WTC11 (cell line): ENCODE data around the gene TACC2. TPM values are rescaled to one million over a fixed set of nuclear protein-coding genes. Genes with fewer than 3 reads are reported as not detected.

ENCODE experiments used
- ERG ChIP-seq: fragments of 250-450 bp; sonication (Bioruptor Pico); IDR thresholded peaks from 2 replicates; pipeline ENCODE4 v1.8.0; 2021; ENCODE audit warnings: mild to moderate bottlenecking
- FOXP4 ChIP-seq: sonication (generic); formaldehyde crosslinking; IDR thresholded peaks from 2 replicates; pipeline ENCODE4 v1.8.0; 2022; ENCODE audit warnings: mild to moderate bottlenecking, missing genetic modification reagents
- IRF1 ChIP-seq: sonication (generic); formaldehyde crosslinking; IDR thresholded peaks from 2 replicates; pipeline ENCODE4 v1.8.0; 2023; ENCODE audit warnings: missing genetic modification reagents
- OVOL2 ChIP-seq: fragments of 250-450 bp; sonication (Bioruptor Pico); IDR thresholded peaks from 2 replicates; pipeline ENCODE4 v1.9.0; 2021; ENCODE audit warnings: mild to moderate bottlenecking, borderline replicate concordance
- SP1 ChIP-seq: sonication (generic); formaldehyde crosslinking; conservative IDR thresholded peaks from 2 replicates; pipeline ENCODE4 v1.8.1; 2022; ENCODE audit warnings: missing genetic modification reagents
- STAT6 ChIP-seq: sonication (generic); formaldehyde crosslinking; conservative IDR thresholded peaks from 2 replicates; pipeline ENCODE4 v1.8.1; 2023; ENCODE audit warnings: mild to moderate bottlenecking, low read depth, missing genetic modification reagents, moderate library complexity
- ZNF671 ChIP-seq: fragments of 250-450 bp; sonication (Bioruptor Pico); IDR thresholded peaks from 2 replicates; pipeline ENCODE4 v1.8.0; 2021; ENCODE audit warnings: mild to moderate bottlenecking
- total RNA-seq: library from RNA; stranded (reverse); gene quantifications from 3 replicates; pipeline ENCODE4 v1.2.3, GENCODE V29; 2021
- TF ChIP-seq, protein P1 (sequence below): sonication (generic); formaldehyde crosslinking; IDR thresholded peaks from 2 replicates; pipeline ENCODE4 v1.8.1; 2023; ENCODE audit warnings: mild to moderate bottlenecking, moderate library complexity, missing genetic modification reagents
- TF ChIP-seq, protein P2 (sequence below): fragments of 200-600 bp; IDR thresholded peaks from 2 replicates; pipeline ENCODE4 v1.8.0; 2022; ENCODE audit warnings: antibody characterized with exemption
- TF ChIP-seq, protein P3 (sequence below): fragments of 250-450 bp; sonication (Bioruptor Pico); conservative IDR thresholded peaks from 2 replicates; pipeline ENCODE4 v1.9.0; 2021; ENCODE audit warnings: mild to moderate bottlenecking
- TF ChIP-seq, protein P4 (sequence below): sonication (generic); formaldehyde crosslinking; IDR thresholded peaks from 2 replicates; pipeline ENCODE4 v1.8.1; 2022; ENCODE audit warnings: mild to moderate bottlenecking, moderate library complexity, missing genetic modification reagents
- TF ChIP-seq, protein P5 (sequence below): fragments of 250-450 bp; sonication (Bioruptor Pico); IDR thresholded peaks from 2 replicates; pipeline ENCODE4 v1.9.0; 2021; ENCODE audit warnings: mild to moderate bottlenecking, borderline replicate concordance
- TF ChIP-seq, protein P6 (sequence below): sonication (generic); formaldehyde crosslinking; IDR thresholded peaks from 2 replicates; pipeline ENCODE4 v1.8.0; 2023; ENCODE audit warnings: missing genetic modification reagents, mild to moderate bottlenecking, borderline replicate concordance

The TACC2 gene
- total RNA-seq, 1 experiment from 2014 or later, result 28.9 TPM

DNA sequence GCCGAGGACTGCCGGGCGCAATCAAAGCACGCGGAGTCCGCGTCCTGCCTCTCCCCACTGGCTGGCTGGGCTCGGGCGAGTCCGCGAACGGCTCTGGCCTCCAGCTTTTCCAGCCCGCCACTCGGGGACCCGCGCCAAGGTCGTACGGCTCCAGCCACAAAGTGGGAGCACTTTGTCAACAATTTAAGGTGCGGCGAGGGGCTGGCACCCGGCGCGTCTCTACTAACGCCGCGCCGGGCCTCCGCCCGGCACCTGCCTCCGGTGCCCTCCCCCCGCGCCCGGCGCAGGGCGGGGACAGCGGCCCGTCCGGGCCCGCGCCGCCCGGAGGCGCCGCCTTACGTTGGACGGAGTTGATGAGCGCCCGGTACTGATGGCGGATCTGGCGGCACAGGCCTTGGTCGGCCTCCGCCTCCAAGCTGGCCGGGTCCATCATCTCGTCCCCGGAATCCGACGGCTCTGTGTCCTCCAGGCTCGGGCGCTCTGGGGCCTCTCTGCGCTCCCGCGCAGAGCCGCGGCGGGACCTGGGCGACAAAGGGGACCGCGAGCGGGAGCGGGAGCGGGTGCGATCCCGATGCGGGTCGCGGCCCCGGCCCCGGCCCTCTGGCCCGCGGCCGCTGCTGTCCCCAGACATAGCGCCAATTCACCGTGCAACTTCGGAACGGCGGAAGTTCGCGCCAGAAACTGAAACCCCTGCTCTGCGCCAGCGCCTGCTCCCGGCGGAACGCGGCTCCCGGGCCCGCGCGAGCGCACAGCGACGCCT, 14.2 kb upstream of the TACC2 start, which contains the start of gene NSMCE4A (continued):
- TF ChIP-seq ERG (CRISPR knock-in tag) (no peak), STAT6 (CRISPR knock-in tag) (no peak), OVOL2 (CRISPR knock-in tag) (no peak), IRF1 (no peak), SP1 (CRISPR knock-in tag) (no peak; the same call in 1 of the 2 replicates), ZNF671 (CRISPR knock-in tag) (no peak), FOXP4 (0 out of 2 replicates have a peak, but pooled peaks have one; percentile 56)
- TF ChIP-seq, protein P1, sequence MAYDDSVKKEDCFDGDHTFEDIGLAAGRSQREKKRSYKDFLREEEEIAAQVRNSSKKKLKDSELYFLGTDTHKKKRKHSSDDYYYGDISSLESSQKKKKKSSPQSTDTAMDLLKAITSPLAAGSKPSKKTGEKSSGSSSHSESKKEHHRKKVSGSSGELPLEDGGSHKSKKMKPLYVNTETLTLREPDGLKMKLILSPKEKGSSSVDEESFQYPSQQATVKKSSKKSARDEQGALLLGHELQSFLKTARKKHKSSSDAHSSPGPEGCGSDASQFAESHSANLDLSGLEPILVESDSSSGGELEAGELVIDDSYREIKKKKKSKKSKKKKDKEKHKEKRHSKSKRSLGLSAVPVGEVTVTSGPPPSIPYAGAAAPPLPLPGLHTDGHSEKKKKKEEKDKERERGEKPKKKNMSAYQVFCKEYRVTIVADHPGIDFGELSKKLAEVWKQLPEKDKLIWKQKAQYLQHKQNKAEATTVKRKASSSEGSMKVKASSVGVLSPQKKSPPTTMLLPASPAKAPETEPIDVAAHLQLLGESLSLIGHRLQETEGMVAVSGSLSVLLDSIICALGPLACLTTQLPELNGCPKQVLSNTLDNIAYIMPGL (CRISPR knock-in tag), result peak; percentile 98
- TF ChIP-seq, protein P2, sequence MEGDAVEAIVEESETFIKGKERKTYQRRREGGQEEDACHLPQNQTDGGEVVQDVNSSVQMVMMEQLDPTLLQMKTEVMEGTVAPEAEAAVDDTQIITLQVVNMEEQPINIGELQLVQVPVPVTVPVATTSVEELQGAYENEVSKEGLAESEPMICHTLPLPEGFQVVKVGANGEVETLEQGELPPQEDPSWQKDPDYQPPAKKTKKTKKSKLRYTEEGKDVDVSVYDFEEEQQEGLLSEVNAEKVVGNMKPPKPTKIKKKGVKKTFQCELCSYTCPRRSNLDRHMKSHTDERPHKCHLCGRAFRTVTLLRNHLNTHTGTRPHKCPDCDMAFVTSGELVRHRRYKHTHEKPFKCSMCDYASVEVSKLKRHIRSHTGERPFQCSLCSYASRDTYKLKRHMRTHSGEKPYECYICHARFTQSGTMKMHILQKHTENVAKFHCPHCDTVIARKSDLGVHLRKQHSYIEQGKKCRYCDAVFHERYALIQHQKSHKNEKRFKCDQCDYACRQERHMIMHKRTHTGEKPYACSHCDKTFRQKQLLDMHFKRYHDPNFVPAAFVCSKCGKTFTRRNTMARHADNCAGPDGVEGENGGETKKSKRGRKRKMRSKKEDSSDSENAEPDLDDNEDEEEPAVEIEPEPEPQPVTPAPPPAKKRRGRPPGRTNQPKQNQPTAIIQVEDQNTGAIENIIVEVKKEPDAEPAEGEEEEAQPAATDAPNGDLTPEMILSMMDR, result no peak
- TF ChIP-seq, protein P3, sequence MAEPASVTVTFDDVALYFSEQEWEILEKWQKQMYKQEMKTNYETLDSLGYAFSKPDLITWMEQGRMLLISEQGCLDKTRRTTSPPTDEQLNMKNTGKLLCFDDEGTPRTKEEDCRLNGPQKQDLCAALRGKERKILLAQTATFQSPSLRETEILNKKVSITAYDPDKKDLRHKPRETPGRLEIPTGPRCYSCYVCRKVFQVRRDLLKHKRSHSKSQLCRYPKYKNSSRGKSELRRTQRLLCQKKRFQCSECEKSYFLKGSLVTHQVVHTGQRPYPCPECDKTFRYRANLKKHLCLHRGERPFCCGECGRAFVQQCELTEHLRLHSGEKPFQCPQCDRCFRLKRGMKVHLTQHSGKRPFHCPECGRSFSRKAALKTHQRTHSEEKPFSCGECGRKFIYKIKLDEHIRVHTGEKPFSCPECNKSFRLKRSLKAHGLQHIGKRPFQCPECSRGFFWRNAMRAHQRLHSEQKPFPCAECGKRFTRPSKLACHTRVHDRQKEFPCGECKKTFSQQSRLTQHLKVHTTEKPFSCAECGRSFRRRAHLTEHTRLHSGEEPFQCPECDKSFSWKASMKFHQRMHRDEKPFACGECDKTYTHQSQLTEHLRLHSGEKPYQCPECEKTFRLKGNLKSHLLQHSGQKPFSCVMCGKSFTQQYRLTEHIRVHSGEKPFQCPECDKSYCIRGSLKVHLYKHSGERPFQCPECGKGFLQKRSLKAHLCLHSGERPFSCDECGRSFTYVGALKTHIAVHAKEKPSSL (CRISPR knock-in tag), result no peak
- TF ChIP-seq, protein P4, sequence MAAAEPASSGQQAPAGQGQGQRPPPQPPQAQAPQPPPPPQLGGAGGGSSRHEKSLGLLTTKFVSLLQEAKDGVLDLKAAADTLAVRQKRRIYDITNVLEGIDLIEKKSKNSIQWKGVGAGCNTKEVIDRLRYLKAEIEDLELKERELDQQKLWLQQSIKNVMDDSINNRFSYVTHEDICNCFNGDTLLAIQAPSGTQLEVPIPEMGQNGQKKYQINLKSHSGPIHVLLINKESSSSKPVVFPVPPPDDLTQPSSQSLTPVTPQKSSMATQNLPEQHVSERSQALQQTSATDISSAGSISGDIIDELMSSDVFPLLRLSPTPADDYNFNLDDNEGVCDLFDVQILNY (CRISPR knock-in tag), result peak; percentile 95
- TF ChIP-seq, protein P5, sequence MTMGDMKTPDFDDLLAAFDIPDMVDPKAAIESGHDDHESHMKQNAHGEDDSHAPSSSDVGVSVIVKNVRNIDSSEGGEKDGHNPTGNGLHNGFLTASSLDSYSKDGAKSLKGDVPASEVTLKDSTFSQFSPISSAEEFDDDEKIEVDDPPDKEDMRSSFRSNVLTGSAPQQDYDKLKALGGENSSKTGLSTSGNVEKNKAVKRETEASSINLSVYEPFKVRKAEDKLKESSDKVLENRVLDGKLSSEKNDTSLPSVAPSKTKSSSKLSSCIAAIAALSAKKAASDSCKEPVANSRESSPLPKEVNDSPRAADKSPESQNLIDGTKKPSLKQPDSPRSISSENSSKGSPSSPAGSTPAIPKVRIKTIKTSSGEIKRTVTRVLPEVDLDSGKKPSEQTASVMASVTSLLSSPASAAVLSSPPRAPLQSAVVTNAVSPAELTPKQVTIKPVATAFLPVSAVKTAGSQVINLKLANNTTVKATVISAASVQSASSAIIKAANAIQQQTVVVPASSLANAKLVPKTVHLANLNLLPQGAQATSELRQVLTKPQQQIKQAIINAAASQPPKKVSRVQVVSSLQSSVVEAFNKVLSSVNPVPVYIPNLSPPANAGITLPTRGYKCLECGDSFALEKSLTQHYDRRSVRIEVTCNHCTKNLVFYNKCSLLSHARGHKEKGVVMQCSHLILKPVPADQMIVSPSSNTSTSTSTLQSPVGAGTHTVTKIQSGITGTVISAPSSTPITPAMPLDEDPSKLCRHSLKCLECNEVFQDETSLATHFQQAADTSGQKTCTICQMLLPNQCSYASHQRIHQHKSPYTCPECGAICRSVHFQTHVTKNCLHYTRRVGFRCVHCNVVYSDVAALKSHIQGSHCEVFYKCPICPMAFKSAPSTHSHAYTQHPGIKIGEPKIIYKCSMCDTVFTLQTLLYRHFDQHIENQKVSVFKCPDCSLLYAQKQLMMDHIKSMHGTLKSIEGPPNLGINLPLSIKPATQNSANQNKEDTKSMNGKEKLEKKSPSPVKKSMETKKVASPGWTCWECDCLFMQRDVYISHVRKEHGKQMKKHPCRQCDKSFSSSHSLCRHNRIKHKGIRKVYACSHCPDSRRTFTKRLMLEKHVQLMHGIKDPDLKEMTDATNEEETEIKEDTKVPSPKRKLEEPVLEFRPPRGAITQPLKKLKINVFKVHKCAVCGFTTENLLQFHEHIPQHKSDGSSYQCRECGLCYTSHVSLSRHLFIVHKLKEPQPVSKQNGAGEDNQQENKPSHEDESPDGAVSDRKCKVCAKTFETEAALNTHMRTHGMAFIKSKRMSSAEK (CRISPR knock-in tag), result no peak
- TF ChIP-seq, protein P6, sequence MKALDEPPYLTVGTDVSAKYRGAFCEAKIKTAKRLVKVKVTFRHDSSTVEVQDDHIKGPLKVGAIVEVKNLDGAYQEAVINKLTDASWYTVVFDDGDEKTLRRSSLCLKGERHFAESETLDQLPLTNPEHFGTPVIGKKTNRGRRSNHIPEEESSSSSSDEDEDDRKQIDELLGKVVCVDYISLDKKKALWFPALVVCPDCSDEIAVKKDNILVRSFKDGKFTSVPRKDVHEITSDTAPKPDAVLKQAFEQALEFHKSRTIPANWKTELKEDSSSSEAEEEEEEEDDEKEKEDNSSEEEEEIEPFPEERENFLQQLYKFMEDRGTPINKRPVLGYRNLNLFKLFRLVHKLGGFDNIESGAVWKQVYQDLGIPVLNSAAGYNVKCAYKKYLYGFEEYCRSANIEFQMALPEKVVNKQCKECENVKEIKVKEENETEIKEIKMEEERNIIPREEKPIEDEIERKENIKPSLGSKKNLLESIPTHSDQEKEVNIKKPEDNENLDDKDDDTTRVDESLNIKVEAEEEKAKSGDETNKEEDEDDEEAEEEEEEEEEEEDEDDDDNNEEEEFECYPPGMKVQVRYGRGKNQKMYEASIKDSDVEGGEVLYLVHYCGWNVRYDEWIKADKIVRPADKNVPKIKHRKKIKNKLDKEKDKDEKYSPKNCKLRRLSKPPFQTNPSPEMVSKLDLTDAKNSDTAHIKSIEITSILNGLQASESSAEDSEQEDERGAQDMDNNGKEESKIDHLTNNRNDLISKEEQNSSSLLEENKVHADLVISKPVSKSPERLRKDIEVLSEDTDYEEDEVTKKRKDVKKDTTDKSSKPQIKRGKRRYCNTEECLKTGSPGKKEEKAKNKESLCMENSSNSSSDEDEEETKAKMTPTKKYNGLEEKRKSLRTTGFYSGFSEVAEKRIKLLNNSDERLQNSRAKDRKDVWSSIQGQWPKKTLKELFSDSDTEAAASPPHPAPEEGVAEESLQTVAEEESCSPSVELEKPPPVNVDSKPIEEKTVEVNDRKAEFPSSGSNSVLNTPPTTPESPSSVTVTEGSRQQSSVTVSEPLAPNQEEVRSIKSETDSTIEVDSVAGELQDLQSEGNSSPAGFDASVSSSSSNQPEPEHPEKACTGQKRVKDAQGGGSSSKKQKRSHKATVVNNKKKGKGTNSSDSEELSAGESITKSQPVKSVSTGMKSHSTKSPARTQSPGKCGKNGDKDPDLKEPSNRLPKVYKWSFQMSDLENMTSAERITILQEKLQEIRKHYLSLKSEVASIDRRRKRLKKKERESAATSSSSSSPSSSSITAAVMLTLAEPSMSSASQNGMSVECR (CRISPR knock-in tag), result no peak; the same call in 1 of the 2 replicates
